Glomerular endothelial cell (primary cell): ENCODE results near the gene FYN. TPM values are rescaled to one million over a fixed set of nuclear protein-coding genes. Genes with fewer than 3 reads are reported as not detected.
"Not testable (repeated sequence)": the region's sequence is repeated elsewhere in the genome, so short reads cannot be mapped to it uniquely, and the experiment has no call there.

Experiments
- DNase-seq: peaks from one replicate; pipeline ENCODE4 v3.0.0-alpha.2; 2011; ENCODE audit warnings: low read depth, low spot score; ENCODE audit errors: extremely low read depth
- total RNA-seq: library from RNA; depleted of rRNA; stranded (reverse); fragments of >200 nt; gene quantifications from 2 replicates; pipeline ENCODE4 v1.2.3, GENCODE V29; 2015

FYN gene
- total RNA-seq, 1 donor from 2014 or later, result 208 TPM

DNA sequence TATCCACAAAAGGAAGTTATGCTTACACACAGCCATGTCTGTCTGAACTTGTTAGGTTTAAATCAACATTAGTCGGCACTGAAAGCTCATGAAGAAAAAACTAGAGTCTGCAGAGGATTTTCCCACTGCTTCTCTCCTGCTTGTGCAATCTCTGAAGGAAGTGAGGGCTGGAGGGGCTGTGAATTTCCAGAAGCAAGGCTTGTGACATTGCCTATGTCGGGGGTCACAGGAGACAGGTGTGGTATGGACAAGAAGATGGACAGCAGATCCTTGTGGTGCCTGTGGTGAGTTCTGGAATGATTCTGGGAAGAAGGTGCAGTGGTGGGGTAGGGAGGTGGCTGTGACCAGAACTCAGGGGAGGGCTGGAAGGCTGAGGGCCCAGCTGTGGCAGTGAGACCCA, 183.3 kb downstream of the FYN start:
- DNase-seq, result no peak

DNA sequence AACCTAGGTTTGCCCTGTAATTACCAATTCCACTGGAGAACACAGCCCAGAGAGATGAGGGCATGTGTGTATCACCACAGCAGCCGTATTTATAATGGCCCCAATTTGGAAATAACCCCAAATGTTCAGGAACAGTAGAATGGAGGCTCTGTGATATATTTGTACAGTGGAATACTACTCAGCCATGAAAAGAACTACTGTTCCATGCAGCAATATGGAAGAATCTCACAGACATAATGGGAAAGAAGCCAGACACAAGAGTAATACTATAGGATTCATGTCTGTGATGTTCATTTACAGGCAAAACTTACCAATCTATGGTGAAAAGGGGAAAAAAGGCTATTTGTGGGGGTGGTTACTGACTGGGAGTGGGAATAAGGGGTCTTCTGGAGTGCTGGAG, 183.8 kb downstream of the FYN start:
- no peak for DNase-seq

DNA sequence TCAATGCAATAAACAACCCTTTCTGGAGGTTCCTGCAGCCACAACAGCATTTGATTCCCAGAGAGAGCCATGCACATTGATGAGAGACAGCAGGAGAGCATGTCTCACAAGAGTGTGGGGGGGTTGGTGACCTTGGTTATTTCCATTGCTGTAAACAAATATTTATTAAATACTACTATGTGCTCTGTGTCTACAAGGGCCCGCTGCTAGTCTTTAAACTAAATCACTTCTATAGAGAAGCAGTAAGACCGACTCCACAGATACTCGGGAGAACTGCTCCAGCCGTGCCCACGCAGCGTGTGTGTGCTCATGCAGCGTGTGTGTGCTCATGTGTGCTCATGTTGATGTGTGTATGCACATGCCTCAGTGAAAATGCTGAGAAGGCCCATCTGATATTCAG, 184.9 kb downstream of the FYN start:
- DNase-seq, result no peak

- DNase-seq, result no peak
Observed at GRCh38 chr6:111687652-111688051, 185.6 kb downstream of the FYN start.

DNA sequence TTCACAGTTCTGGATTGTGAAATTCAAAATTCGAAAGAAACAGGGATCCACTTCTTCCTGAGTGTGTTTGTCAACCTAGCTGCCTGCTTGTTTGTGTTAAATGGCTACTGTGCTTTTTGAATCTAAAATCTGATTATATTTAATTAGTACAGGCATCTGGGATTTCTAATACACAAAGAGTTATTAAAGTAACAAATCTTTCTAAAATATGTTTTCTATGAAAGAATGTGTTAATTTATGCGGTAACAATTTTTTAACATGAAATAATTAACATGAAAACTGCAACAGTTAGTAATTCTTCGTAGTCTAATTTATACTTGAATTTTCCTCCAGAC, 186.4 kb downstream of the FYN start:
- DNase-seq, result no peak

GRCh38 chr6:111686249-111686931, 186.9 kb downstream of the FYN start:
- DNase-seq, result no peak

DNA sequence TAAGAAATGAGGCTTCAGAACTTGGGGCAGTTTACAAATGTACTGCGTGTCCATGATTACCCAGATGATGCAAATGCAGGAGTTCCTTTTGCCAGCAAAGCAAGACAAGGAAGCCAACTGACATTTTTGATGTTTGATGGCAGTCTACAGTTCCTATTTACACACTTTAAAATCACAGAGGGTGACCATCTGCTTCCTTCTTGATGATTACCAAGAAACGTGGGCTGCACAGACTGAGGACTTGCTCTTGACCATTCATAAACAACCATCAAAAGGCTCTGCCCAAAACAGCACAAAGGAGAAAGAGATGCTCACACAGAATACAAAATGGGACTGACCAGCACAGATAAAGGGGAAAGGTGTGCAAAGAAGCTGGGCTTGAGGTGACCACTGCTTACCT, 187.7 kb downstream of the FYN start:
- no peak for DNase-seq

- no peak for DNase-seq
Observed at GRCh38 chr6:111685058-111685457, 188.2 kb downstream of the FYN start.

DNA sequence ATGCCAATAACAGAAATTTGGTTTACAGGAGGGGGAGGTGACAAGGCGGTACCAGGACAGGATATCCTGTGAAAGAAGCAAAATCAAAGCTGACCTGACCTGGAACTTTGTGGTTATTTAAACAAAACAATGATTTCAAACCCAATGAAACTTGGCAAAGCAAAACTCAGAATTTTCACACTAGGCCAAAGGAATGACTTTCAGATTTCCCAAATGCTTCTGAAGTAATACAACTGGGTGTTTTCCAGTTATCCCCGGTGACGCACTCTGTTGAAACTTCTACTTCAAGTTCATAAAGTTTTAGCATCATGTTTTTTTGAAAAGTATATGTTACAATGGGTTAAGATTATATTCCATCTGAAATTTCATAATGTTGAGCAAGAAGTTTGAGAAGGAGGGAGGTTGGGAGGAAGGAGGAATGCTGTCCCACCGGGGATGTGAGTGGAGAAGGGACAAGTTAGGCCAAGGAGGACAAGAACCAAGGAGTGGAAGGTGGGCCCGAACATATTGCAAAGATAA, 189.4 kb downstream of the FYN start:
- DNase-seq, result peak; percentile 81

DNA sequence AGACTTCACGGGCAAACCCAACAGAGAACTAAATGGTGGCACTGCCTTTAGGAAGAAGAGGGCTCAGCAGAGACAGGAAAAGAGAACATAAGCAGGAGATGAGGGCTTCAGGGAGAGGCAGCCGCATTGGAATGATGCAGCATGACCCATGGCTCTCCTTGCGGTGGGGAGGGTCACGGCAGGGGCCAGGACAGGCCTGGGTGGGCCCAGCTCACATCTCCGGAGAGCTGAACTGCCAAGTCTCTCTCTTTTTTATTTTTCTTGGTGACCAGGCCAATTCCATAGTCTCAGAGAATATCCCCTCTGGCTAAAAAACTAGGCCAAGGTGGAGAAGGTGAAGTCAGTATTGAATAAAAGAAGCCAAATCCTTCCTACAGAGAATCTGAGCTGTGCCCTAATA, 190.1 kb downstream of the FYN start:
- DNase-seq, result no peak

DNA sequence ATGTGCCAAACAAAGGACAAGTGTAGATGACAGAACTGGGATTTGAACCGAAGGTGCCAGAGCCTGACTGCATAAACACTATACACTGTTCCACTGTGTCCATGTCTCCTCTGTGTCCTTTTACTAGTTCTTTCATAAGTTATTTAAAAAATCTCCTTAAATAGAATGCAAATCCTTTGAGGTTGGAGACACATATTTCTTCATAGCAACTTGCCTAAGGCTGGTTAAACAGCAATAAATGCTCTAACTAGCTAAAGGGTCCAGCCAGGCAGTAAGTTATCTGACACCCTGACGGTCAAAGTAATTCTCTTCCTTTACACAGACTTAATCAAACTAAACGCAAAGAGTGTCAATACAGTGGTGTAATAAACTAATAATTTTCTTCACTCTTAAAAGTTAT, 191.4 kb downstream of the FYN start:
- DNase-seq, result no peak

DNA sequence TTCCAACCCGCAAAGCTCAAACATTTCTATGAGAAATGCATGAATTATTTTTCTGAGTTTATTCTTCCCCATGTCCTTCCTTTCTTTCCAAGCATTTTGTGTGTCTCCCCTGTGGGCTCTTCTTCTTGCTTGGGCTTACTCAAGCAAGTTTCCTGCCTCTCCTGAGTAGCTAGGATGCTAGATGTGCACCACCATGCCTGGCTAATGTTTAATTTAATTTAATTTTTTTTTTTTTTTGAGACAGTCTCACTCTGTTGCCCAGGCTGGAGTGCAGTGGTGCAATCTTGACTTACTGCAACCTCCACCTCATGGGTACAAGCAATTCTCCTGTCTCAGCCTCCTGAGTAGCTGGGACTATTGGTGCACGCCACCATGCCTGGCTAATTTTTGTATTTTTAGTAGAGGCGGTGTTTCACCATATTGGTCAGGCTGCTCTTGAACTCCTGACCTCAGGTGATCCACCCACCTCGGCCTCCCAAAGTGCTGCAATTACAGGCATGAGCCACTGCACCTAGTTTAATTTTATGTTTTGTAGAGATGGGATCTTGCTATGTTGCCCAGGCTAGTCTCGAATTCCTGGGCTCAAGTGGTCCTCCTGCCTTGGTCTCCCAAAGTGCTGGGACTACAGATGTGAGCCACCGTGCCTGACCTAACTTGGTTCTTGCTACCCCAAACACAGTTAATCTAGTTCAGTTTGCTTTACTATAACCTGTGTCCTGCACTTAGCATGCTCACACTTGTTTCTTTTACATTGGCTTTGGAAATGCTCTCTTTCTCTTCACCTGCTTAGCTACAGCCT, 192.2 kb downstream of the FYN start:
- DNase-seq, result not testable (repeated sequence)

- no peak for DNase-seq
Observed at GRCh38 chr6:111680015-111680712, 193.1 kb downstream of the FYN start.

- DNase-seq, result no peak
Observed at GRCh38 chr6:111679126-111679858, 194.0 kb downstream of the FYN start.

DNA sequence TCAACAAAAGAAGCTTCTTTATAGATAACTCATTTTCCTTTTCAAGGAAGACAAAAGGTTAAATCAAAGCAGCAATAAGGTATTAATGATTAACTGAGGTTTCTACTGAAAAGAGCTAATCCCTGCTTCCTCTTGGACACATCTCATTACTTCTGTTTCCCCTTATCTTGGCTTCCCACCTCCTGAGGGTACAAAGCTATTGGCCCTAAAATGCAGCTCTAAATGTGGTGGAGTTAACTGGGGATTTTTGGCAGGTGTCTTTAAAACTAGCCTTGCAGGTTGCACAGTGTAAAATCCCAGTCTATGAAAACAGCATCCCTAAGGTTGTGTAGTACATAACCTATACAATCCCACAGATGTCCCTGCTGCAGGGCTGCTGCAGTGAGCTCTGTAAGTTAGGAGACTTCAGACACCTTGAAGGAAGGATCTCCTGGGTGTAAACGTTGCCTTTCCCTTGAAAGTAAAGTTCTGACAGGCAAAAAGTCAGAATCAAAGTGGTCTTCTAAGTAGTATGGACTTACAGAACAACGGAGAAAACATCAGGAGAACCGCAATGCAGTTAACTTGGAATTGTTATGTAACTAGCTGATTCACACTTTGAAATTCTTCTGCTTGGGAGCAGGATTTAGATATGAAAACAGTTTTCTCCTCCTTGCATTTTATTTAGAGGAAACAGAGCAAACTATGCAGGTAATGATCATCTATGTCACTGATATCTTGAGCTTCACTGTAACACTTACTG, 195.8 kb downstream of the FYN start:
- no peak for DNase-seq

- DNase-seq, result no peak
Observed at GRCh38 chr6:111676383-111676782, 196.9 kb downstream of the FYN start.

DNA sequence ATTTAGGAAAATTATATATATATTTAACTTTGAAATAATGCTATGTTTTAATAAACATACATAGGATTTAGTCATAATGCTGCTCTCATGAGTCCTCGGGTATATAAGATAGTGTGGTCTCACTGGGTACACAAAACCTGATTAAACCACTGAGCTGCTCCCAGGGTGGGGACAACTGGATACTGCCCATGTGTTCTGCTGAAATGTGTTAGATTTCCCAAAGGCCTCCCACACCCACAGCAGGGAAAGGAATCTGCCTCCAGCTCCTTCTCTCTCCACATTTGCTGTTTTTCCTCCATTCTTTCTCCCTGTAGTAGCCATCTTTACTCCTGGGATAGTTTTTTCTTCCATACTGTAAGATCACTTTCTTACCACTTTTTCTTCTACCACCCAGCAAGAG, 198.4 kb downstream of the FYN start:
- DNase-seq, result no peak

GRCh38 chr6:111674413-111674812, 198.8 kb downstream of the FYN start:
- no peak for DNase-seq

GRCh38 chr6:111673937-111674336, 199.3 kb downstream of the FYN start:
- DNase-seq, result no peak

- DNase-seq, result no peak
Observed at GRCh38 chr6:111673532-111673931, 199.7 kb downstream of the FYN start.
